WTC11 (cell line): Measurements from ENCODE around the gene F5. TPM values are rescaled to one million over a fixed set of nuclear protein-coding genes. Genes with fewer than 3 reads are reported as not detected.

ENCODE experiments used
- ATAC-seq: fragments of 200-7000 bp; cut with Tn5 transposase; 2 replicates; pipeline ENCODE4 v1.10.0; 2021; ENCODE audit warnings: mild to moderate bottlenecking, moderate library complexity
- CTCF ChIA-PET: fragments of 300-600 bp; sonication (Branson Sonifier 250); formaldehyde crosslinking; loops from one replicate; lab custom pipeline; 2021; ENCODE audit warnings: antibody characterized with exemption; lab: Charles Lee
- POLR2A ChIA-PET: fragments of 350-600 bp; sonication (Branson Sonifier 250); formaldehyde crosslinking; loops from one replicate; lab custom pipeline; 2021; ENCODE audit warnings: antibody characterized with exemption; lab: Charles Lee
- DNase-seq: peaks from one replicate; pipeline ENCODE4 v3.0.0; 2021; ENCODE audit warnings: low spot score
- H3K27ac Mint-ChIP-seq: 2 replicates; pipeline ENCODE4 v1.8.0; 2021; ENCODE audit warnings: mixed read lengths
- H3K27me3 Mint-ChIP-seq: 2 replicates; pipeline ENCODE4 v1.8.0; 2021; ENCODE audit warnings: low read depth, mild to moderate bottlenecking, moderate library complexity, mixed read lengths
- H3K36me3 Mint-ChIP-seq: 2 replicates; pipeline ENCODE4 v1.8.0; 2021; ENCODE audit warnings: mixed read lengths
- H3K4me1 Mint-ChIP-seq: 2 replicates; pipeline ENCODE4 v1.8.0; 2022; ENCODE audit warnings: mixed read lengths
- H3K4me3 Mint-ChIP-seq: 2 replicates; pipeline ENCODE4 v1.8.0; 2021; ENCODE audit warnings: mild to moderate bottlenecking, moderate library complexity, mixed read lengths
- H3K9me3 Mint-ChIP-seq: 2 replicates; pipeline ENCODE4 v1.8.0; 2021; ENCODE audit warnings: mixed read lengths
- AFF4 ChIP-seq: sonication (generic); formaldehyde crosslinking; IDR thresholded peaks from 2 replicates; pipeline ENCODE4 v1.8.1; 2023; ENCODE audit warnings: mild to moderate bottlenecking, missing genetic modification reagents, borderline replicate concordance
- ATF1 ChIP-seq: sonication (generic); formaldehyde crosslinking; IDR thresholded peaks from 2 replicates; pipeline ENCODE4 v1.8.1; 2023; ENCODE audit warnings: mild to moderate bottlenecking, moderate library complexity, missing genetic modification reagents
- ATF3 ChIP-seq: sonication (generic); formaldehyde crosslinking; conservative IDR thresholded peaks from 2 replicates; pipeline ENCODE4 v1.8.1; 2022; ENCODE audit warnings: mild to moderate bottlenecking, missing genetic modification reagents
- CBFB ChIP-seq: sonication (generic); formaldehyde crosslinking; IDR thresholded peaks from 2 replicates; pipeline ENCODE4 v1.8.1; 2022; ENCODE audit warnings: mild to moderate bottlenecking, low read depth, missing genetic modification reagents
- CREB1 ChIP-seq: sonication (generic); formaldehyde crosslinking; IDR thresholded peaks from 2 replicates; pipeline ENCODE4 v1.8.0; 2023; ENCODE audit warnings: mild to moderate bottlenecking, missing genetic modification reagents
- E2F1 ChIP-seq: sonication (generic); formaldehyde crosslinking; IDR thresholded peaks from 2 replicates; pipeline ENCODE4 v1.8.0; 2022; ENCODE audit warnings: mild to moderate bottlenecking, missing genetic modification reagents
- ESRRA ChIP-seq: sonication (generic); formaldehyde crosslinking; IDR thresholded peaks from 2 replicates; pipeline ENCODE4 v1.8.1; 2022; ENCODE audit warnings: mild to moderate bottlenecking, missing genetic modification reagents, borderline replicate concordance
- MAX ChIP-seq: sonication (generic); formaldehyde crosslinking; IDR thresholded peaks from 2 replicates; pipeline ENCODE4 v1.8.0; 2022; ENCODE audit warnings: mild to moderate bottlenecking, missing genetic modification reagents
- MYBL2 ChIP-seq: sonication (generic); formaldehyde crosslinking; IDR thresholded peaks from 2 replicates; pipeline ENCODE4 v1.8.1; 2023; ENCODE audit warnings: mild to moderate bottlenecking, moderate library complexity, missing genetic modification reagents
- PRRX2 ChIP-seq: fragments of 250-450 bp; sonication (Bioruptor Pico); IDR thresholded peaks from 2 replicates; pipeline ENCODE4 v1.8.0; 2021; ENCODE audit warnings: mild to moderate bottlenecking
- RORB ChIP-seq: fragments of 250-450 bp; sonication (Bioruptor Pico); IDR thresholded peaks from 2 replicates; pipeline ENCODE4 v1.9.0; 2021; ENCODE audit warnings: mild to moderate bottlenecking
- SOX15 ChIP-seq: fragments of 250-450 bp; sonication (Bioruptor Pico); IDR thresholded peaks from 2 replicates; pipeline ENCODE4 v1.9.0; 2021; ENCODE audit warnings: mild to moderate bottlenecking
- USF1 ChIP-seq: sonication (generic); formaldehyde crosslinking; IDR thresholded peaks from 2 replicates; pipeline ENCODE4 v1.8.0; 2022; ENCODE audit warnings: mild to moderate bottlenecking, missing genetic modification reagents
- ZBTB21 ChIP-seq: sonication (generic); formaldehyde crosslinking; IDR thresholded peaks from 2 replicates; pipeline ENCODE4 v1.8.1; 2023; ENCODE audit warnings: mild to moderate bottlenecking, missing genetic modification reagents, borderline replicate concordance
- ZNF121 ChIP-seq: sonication (generic); formaldehyde crosslinking; IDR thresholded peaks from 2 replicates; pipeline ENCODE4 v1.8.0; 2023; ENCODE audit warnings: missing genetic modification reagents
- ZNF416 ChIP-seq: fragments of 250-450 bp; sonication (Bioruptor Pico); IDR thresholded peaks from 2 replicates; pipeline ENCODE4 v1.9.0; 2021; ENCODE audit warnings: mild to moderate bottlenecking, inconsistent platforms
- ZNF425 ChIP-seq: fragments of 250-450 bp; sonication (Bioruptor Pico); conservative IDR thresholded peaks from 2 replicates; pipeline ENCODE4 v1.9.0; 2021; ENCODE audit warnings: mild to moderate bottlenecking
- ZNF512 ChIP-seq: sonication (generic); formaldehyde crosslinking; IDR thresholded peaks from 2 replicates; pipeline ENCODE4 v1.8.1; 2022; ENCODE audit warnings: missing genetic modification reagents, borderline replicate concordance
- total RNA-seq: library from RNA; stranded (reverse); gene quantifications from 3 replicates; pipeline ENCODE4 v1.2.3, GENCODE V29; 2021

F5 gene
- total RNA-seq, 1 experiment from 2014 or later: 0.20 TPM

GRCh38 chr1:169488157-169488556 is 98.1 kb downstream of the F5 start (continued):
- no peak for TF ChIP-seq RORB
- no peak for TF ChIP-seq CREB1 (CRISPR knock-in tag)
- no peak for TF ChIP-seq CBFB
- TF ChIP-seq ZBTB21 (CRISPR knock-in tag): no peak
- TF ChIP-seq MYBL2 (CRISPR knock-in tag): no peak
- no peak for TF ChIP-seq ZNF416 (CRISPR knock-in tag)
- TF ChIP-seq E2F1 (CRISPR knock-in tag): no peak

GRCh38 chr1:169487561-169487960 is 98.7 kb downstream of the F5 start:
- Mint-ChIP-seq H3K27me3 (no peaks in the 10 kb centered on the region; the same call in 1 of the 2 replicates), H3K4me1 (peaks cover 50% of the 10 kb centered on the region), H3K4me3 (peak overlapping the region; percentile 95), H3K36me3 (no peaks in the 10 kb centered on the region), H3K27ac (no peak overlapping the region), H3K9me3 (no peaks in the 10 kb centered on the region)
- ChIA-PET POLR2A (no interaction called here), CTCF (no interaction called here)
- no peak for ATAC-seq
- no peak for DNase-seq
- TF ChIP-seq ZNF425 (CRISPR knock-in tag) (no peak), ATF1 (CRISPR knock-in tag) (no peak), MYBL2 (CRISPR knock-in tag) (no peak), SOX15 (CRISPR knock-in tag) (no peak)

- no peaks in the 10 kb centered on the region for H3K36me3 Mint-ChIP-seq
- ATAC-seq (no peak), DNase-seq (no peak)
- ChIA-PET POLR2A (no interaction called here), CTCF (interaction anchor here (1.9 kb wide), 1 partner anchor 60 kb away, joined by 13 read pairs; no protein-coding TSS in a partner anchor)
- TF ChIP-seq PRRX2 (CRISPR knock-in tag) (no peak), ZNF121 (CRISPR knock-in tag) (no peak), ZNF512 (CRISPR knock-in tag) (no peak), ATF3 (CRISPR knock-in tag) (no peak)
- peaks cover 52% of the 10 kb centered on the region for H3K4me1 Mint-ChIP-seq
- H3K27me3 Mint-ChIP-seq: no peaks in the 10 kb centered on the region; the same call in 1 of the 2 replicates
- H3K27ac Mint-ChIP-seq: peak overlapping the region; percentile 98
- peak overlapping the region; percentile 95 for H3K4me3 Mint-ChIP-seq
- H3K9me3 Mint-ChIP-seq: no peaks in the 10 kb centered on the region
Observed at GRCh38 chr1:169487133-169487532, 99.1 kb downstream of the F5 start.

GRCh38 chr1:169486281-169487051 is 99.8 kb downstream of the F5 start:
- peak overlapping the region; percentile 95 for H3K4me3 Mint-ChIP-seq
- peak overlapping the region; percentile 98 for H3K27ac Mint-ChIP-seq
- ATAC-seq: no peak
- DNase-seq: no peak
- peaks cover 54% of the 10 kb centered on the region for H3K4me1 Mint-ChIP-seq
- CTCF ChIA-PET: interaction anchor here (0.5 to 1.9 kb wide), 4 partner anchors 42 to 1774 kb away, joined by 3 to 13 read pairs (median 8); no protein-coding TSS in a partner anchor
- H3K36me3 Mint-ChIP-seq: no peaks in the 10 kb centered on the region
- H3K27me3 Mint-ChIP-seq: no peaks in the 10 kb centered on the region; the same call in 1 of the 2 replicates
- POLR2A ChIA-PET: interaction anchor here (0.6 to 1.5 kb wide), 8 partner anchors 18 to 406 kb away, joined by 3 to 15 read pairs (median 4); partner anchors contain the start of gene CCDC181
- 0 out of 2 replicates have a peak, but pooled peaks have one; percentile 12 for TF ChIP-seq AFF4
- 0 out of 2 replicates have a peak, but pooled peaks have one; percentile 10 for TF ChIP-seq MAX (CRISPR knock-in tag)
- TF ChIP-seq ESRRA (CRISPR knock-in tag): no peak
- no peak for TF ChIP-seq USF1 (CRISPR knock-in tag)
- TF ChIP-seq, all 79 proteins: peak for 2
- H3K9me3 Mint-ChIP-seq: no peaks in the 10 kb centered on the region
